Suppressor macrophage treated with lipopolysaccharide for 1 hour (primary cell): Measurements from ENCODE around the gene ZFAND2A.
"Not testable (repeated sequence)": the region's sequence is repeated elsewhere in the genome, so short reads cannot be mapped to it uniquely, and the experiment has no call there.

Experiments used
- DNase-seq, 3 donors: peaks; one replicate each; pipeline ENCODE4 v3.0.0-alpha.2; 2020 to 2022

The ZFAND2A gene

DNA sequence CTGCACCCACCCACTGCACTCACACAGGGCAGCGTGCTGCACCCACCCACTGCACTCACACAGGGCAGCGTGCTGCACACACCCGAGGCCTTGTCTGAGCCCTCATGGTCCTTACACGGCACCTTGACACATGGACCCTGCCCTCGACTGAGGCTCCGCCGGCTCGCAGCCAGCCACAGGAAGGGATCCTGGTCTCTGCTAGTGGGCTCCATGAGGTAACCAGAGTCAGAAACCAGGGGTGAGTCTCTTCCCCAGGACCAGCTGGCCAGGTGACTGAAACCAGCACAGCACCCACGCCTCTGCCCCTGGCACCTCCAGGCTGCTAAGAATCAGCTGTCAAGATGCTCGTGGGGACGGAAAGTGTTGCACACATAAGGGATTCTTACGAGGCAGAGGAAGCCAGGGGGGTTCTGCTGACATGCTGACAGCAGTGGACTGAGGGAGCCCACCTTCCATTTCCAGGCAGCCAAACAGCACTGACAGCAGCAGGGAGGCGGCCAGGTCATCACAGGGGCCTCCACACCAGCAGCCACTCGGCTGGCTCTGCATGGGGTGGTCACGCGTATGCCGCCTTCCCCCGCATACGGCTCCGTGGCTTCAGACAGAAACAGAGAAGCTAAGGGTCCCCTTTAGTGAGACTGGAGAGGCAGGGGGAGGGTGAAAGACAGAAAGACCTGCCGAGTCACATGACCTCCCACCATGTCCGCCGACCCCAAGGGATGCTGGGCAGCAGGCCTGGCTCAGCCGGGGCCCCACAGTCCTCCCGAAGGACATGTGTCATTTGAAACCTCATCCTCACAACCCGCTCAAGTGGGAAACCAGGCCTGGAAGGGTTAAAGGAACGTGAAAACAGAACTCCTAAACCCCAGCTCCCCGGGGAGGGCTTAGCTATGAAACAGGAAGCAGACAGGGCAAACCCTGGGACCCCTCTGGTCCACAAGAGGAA, 37.8 kb downstream of the ZFAND2A start:
- no peak for DNase-seq

DNA sequence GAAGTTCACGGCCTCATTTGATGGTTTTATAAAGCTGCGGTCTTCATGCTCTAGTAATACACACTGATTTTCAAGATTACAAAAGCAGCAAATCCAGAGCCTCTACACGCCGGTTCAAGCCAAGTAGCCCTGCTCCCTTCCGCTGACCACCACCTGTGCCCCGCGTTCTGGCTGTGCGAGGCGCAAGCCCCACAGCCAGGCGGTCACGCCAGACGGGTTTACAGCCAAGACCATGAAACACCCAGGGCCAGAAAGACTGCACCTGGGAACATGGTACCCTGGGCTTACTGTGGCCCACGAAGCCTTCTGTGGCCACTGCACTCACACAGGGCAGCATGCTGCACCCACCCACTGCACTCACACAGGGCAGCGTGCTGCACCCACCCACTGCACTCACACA, 38.5 kb downstream of the ZFAND2A start:
- no peak for DNase-seq

DNA sequence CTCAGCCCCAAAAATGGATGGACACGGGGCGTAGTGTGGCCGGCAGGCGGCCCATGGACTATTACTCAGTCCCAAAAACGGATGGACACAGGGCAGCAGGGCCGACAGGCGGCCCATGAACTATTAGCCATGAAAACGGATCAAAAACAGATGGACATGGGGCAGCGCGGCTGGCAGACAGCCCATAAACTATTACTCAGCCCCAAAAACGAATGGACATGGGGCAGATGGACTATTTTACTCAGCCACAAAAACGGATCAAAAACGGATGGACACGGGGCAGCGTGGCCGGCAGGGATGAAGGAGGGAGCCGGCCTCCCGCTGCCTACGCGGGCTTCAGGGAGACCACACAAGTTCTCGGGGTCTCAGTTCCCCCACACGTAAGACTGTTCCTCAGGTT, 39.2 kb downstream of the ZFAND2A start:
- DNase-seq = no peak

DNA sequence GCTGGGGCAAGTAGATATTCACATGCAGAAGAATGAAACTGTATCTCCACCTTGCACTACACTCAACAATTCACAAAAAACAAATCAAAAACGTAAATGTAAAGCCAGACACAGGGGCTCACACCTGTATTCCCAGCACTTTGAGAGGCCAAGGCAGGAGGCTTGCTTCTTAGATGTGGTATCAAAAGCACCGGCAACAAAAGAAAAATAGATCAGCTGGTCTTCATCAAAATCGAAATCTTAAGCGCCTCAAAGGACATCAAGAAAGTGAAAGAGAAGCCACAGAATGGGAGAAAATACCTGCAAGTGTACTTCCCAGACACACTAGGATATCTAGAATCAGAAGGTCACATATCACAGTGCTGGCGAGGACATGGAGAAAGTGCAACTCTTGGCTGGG, 40.8 kb downstream of the ZFAND2A start:
- DNase-seq = no peak

DNA sequence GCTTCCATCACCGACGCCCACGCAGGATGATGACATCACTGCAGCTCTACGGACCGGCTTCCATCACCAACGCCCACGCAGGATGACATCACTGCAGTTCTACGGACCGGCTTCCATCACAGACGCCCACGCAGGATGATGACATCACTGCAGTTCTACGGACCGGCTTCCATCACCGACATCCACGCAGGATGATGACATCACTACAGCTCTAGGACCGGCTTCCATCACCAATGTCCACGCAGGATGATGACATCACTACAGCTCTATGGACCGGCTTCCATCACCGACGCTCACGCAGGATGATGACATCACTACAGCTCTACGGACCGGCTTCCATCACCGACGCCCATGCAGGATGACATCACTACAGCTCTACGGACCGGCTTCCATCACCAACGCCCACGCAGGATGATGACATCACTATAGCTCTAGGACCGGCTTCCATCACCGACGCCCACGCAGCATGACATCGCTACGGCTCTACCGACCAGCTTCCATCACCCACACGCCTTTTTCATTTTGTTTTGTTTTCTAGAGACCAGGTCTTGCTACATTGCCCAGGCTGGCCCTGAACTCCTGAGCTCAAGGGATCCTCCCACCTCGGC, 42.6 kb downstream of the ZFAND2A start:
- DNase-seq = peak; percentile 24 to 53 (median 40)

DNA sequence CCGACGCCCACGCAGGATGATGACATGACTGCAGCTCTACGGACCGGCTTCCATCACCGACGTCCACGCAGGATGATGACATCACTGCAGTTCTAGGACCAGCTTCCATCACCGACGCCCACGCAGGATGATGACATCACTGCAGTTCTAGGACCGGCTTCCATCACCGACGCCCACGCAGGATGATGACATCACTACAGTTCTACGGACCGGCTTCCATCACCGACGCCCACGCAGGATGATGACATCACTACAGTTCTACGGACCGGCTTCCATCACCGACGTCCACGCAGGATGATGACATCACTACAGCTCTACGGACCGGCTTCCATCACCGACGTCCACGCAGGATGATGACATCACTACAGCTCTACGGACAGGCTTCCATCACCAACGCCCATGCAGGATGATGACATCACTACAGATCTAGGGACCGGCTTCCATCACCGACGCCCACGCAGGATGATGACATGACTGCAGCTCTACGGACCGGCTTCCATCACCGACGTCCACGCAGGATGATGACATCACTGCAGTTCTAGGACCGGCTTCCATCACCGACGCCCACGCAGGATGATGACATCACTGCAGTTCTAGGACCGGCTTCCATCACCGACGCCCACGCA, 43.5 kb downstream of the ZFAND2A start:
- not testable (repeated sequence) for DNase-seq

DNA sequence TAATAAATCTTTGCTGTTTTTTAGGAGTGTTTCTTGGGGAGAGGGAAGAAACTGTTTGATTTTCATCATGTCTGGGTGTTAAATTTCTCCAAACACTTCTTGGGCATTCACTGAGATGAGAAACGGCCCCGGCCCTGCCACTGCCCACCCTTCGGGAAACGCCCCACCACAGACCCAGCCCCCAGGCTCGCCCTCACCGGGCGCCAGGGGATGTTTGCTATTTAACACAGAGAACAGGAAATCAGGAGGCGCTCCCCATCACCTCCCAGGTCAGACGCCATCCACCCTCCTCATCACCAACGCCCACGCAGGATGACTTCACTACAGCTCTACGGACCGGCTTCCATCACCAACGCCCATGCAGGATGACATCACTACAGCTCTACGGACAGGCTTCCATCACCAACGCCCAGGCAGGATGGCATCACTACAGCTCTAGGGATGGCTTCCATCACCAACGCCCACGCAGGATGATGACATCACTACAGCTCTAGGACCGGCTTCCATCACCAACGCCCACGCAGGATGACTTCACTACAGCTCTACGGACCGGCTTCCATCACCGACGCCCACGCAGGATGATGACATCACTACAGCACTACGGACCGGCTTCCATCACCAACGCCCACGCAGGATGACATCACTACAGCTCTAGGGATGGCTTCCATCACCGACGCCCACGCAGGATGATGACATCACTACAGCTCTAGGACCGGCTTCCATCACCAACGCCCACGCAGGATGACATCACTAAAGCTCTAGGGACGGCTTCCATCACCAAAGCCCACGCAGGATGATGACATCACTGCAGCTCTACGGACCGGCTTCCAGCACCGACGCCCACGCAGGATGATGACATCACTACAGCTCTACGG, 44.6 kb downstream of the ZFAND2A start:
- peak; percentile 27 to 58 (median 48) for DNase-seq

DNA sequence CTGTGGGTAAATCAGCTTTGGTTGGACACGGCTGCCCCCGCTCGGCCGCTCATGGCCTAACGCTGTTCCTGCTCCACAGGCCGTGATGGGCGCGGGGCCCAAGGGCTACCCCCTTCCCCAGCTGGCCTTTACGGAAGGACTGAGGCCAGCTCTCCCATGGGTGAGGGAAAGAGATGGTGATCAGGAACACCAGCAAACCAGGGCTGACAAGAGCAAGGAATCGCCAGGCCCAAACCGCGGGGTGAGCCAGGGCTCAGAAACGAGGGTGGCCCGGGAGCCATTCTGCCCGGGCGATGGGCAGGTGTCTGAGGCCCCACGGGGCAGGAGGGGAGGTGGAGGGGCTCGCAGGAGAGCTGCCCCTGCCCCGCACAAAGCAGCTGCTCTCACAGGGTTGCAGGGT, 45.5 kb downstream of the ZFAND2A start:
- no peak for DNase-seq

DNA sequence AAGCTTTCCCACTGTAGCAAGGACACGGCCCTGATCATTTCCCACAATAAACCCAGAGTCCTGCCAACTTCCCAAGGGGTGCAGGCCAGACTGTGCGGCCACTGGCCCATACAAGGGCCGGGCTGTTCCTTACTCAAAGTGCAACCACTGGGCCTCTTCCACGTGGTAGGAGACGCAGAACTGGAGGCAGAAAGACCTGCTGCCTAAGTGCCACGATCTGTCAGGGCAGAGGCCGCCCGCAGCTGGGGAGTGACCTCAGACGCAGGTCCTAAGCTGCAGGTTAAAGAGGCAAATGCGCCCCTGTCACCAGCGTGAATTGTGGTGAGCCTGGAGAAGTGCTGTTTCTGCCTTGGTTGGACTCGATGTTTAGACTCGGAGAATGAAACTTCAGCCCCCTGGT, 45.9 kb downstream of the ZFAND2A start:
- DNase-seq = no peak

DNA sequence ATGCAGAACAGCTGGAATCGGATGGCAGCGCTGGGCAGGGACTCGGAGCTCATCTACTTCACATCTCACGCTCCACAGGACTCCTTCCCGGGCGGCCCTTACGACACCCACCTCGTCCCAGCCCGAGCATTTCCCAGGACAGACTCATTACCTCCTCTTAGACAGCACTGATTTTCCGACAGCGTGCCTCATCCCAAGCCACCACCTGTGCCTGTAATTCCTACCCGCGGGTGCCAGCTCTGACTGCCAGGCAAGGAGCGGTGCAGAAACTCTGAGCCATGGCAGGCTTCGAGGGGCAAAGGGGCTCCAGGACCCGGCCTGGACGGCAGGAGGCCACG, 46.5 kb downstream of the ZFAND2A start:
- no peak for DNase-seq

DNA sequence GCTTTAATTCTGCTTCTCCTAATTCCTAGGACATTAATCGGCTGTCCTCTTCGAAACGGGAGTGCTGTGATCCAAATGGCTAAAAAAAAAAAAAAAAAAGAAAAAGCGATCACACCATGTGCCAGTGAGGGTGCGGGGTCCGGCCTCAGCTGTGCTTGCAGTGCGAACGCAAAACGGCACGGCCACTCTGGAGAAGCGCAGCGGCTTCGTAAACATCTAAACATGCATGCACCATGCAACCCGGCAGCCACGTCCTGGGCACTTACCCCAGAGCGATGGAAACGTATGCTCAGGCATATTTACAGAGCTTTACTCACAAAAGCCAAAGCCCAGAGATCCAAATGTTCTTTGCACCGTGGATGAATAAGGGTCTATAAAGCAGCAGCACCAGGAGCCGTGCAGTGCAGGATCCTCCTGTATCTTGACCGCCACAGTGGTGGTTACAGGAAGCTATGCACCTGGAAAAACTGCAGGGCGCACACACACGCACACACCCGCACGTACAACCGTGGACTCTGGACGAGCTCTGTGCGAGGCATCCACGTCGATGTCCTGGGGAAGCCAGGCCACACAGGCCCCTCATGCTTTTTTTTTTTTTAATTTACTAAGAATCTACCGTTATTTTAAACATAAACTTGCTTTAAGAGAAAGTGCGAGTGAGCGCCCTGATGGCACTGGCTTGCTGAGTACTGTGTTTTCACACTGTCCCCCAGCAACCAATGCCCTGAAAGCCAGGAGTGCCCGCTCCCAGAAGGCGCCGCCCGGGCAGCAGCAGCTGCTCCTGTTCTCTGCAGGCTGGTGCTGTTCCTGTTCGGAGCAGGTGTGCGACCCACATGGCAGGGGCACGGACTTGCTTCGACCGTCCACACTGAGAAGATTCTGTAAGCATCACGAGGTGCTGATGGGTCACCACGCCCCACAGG, 47.1 kb downstream of the ZFAND2A start:
- no peak for DNase-seq

DNA sequence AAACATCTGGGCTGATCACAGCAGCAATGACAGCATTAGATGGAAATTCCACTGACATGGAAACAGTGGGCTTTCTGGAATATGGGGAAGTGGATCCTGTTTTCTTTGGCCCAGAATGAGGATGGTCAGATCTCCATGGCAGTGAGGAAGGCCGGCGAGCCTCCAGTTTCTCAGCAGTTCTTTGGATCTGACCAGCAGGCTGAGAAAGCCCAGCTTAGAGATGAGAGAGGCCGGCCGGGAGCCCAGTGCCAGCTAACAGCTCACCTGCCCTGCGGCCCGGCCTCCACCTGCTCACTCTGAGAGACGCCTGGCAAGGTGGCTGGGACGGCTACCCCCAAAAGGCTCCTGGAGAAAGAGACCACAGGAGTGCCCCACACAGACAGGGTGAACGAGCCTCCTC, 47.9 kb downstream of the ZFAND2A start:
- DNase-seq = no peak

DNA sequence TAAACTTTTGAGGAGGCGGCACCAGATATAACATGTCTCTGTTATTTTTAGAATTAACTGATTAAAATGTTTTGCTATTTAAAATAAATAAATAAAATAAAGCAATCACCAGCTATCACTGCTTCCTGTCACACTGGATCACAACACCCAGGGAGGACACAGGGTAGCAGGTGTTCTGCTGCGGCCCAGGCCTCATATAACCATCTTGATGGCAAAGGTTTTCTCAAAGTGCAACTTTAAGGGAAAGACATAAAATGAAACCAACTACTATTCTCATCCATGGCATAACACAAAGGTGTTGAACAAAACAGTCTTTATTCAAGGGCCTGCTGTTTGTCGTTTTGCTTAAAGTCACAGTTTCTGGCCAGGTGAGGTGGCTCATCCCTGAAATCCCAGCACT, 48.8 kb downstream of the ZFAND2A start:
- DNase-seq = no peak

DNA sequence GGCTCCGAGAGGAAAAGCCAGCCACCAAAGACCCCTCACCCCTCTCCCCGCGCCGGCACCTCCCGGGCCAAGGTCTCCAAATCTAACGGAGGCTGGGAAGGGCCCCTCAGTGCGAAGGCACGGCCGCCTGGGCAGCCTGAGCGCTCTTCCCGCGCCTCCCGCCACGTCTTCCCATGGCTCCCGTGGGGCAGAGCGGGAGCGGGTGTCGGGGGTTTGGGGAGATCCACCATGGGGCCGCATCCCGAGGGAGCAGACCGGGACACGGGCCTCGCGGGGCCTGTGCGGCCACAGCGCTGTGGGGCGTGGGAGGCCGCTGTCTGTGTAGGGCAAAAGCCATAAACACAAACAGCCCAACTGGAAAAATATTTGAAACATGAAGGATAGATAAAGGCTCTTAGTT, 49.6 kb downstream of the ZFAND2A start:
- no peak for DNase-seq

DNA sequence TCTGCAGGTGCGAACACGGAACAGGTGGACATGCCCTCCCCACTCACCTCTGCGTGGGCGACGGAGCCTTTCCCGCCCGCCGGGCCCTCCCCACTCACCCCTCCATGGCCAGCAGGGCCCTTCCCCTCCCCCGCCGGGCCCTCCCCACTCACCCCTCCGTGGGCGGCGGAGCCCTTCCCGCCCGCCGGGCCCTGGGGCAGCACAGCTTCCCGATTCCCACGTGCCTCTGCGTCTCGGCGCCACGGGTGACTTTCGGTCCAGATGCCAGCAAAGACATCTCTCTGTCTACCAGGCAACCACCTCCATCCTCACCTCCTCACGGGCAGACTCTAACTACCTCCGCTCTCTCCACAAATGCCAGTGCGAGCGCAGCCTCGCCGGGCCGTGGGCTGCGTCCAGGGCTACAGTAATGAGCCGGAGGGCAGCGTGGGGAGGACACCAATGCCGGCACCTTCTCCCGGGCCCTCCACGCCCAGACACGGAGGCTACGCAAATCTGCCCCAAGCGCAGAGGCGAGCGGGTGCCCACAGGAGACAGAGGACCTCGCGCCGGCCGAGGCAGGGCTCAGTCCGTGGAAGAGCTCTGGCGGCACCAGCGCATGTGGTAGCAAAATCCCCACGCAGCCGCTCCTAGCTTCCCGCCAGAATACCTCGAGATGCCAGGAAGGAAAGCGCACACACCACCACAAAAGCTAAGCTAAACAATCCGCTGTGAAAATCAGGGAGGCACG, 50.2 kb downstream of the ZFAND2A start:
- no peak for DNase-seq

DNA sequence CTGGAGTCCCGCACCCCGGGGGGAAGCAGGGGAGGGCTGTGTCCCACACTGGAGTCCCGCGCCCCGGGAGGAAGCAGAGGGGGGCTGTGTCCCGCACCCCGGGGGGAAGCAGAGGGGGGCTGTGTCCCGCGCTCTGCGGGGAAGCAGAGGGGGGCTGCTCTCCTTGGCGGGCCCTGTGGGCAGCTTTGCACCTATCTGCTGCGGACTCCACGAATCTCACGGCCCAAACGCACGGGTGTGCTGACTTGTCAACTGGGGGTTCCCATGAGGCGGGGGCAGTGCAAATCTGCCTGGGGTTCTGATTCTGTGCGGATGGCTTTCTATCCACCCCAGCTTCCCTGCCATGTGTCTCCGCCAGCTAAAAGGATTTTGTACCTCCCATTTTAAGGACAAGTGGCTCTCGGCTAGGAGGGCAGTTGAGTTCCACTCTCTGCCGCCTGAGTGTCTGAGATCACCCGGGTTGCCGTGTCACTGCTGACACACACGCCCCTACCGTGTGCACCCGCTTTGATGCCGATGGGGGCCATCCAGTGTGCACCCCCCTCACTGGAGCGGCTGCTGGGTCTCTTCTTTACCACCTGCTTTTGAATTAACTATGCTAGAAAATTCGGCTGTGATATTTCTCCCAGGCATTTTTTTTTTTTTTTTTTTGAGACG, 51.6 kb downstream of the ZFAND2A start:
- DNase-seq = no peak

DNA sequence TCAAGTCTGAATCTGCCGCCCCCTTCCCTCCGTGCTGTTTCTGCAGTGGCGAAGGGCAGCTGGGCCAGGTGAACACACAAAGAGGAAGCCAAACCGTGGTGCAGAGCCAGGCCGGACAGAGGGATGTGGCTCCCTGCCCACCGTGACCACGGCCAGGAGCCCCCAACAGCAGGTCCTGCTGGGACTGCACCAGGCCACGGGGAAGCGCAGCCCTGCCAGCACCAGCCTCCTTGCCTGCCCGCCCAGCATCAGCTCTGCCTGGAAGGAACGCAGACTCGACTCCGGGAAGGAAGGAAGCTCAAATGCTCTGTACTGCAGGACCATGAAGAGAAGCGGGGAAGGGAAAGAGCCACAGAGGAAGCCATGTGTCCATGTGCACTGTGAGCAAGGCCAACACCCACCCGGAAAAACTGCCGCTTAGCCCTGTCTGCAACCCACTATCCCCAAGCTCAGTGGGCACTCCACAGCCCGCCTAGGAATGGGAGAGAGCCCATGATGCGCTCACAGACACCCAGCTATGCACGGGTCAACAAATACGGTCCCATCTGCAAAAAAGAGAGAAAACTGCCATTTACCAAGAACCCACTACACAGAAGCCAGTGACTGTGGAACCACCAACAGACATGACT, 53.1 kb downstream of the ZFAND2A start:
- DNase-seq = no peak

DNA sequence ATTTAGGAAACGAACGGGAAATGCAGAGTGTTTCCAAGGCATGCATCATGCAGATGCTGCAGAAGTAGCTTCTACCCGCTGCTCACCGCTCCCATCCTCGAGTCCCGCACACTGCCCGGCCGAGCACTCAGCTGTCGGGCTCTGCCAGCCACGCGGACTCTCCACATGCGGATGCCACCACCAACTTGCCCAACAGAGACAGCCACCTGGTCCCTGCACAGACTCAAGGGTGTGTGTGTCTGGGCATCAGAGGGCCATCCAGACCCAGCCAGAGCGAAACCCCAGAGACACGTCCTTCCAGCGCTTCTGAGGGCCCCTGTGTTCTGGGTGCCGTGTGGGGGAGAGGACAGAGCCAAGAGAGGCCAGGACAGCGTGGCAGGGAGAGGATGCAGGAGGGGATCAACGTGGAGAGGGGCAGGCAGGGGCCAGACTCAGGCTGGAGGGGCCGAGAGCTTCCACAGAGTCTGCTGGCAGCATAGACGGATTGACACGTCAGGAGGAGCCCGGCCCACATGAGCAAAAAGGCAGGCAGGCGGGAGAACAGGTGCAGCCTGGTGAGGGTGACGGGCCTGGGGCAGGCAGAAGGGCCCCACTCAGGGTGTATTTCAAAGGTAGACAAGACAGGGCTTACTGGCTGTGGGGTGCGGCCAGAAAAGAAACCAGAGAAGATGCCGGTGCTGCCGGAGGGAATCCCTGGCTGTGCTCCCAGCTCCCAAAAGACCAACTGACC, 53.8 kb downstream of the ZFAND2A start:
- DNase-seq = no peak

DNA sequence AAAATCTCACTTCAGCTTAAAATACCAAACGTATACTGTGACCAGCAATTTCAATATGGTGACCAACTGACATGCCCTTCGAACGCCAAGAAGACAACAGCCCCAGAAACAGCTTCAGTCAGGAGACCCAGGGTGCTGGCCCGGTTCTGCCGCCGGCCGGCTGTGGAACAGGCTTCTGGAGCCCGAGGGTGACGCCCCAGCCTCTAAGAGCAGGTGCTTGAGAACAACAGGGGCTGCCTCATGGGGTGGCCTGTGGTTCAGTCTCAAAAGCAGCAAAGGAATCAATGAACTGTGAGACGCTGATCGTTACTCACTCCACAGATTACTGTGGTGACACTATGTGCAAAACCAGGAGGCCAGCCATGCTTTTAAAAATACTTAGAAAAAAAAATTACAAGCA, 54.8 kb downstream of the ZFAND2A start:
- no peak for DNase-seq
